ENCODE results near the gene RRAS.

- TF ChIP-seq REST (IDR thresholded peaks at IDR 0.05; ENCODE audit: insufficient read depth in 1 of 2, low read depth in 2 of 2, low read length in 2 of 2): no peak
- no peak for TF ChIP-seq POLR2AphosphoS5 (IDR thresholded peaks at IDR 0.05; ENCODE audit: low read depth, low read length)
- no peak for TF ChIP-seq TAF1 (IDR thresholded peaks at IDR 0.05; ENCODE audit: borderline replicate concordance, insufficient read depth, low read length)
Measured at GRCh38 chr19:49658566-49659442, 18.9 kb upstream of the RRAS start.

Data from PFSK-1 (cell line).